ENCODE results near the gene FAM184A. TPM values are rescaled to one million over a fixed set of nuclear protein-coding genes. Genes with fewer than 3 reads are reported as not detected.

Gene FAM184A
- total and polyA plus RNA-seq, 2 experiments from 2014 or later: 0.25 TPM; not detected in 1

GRCh38 chr6:119052292-119052889 is 26.1 kb downstream of the FAM184A start:
- WGBS, 2 experiments (ENCODE audit: low coverage in 1 of 2, low lambda C conversion rate in 2 of 2, missing lambda C conversion rate in 2 of 2): 45 to 46% methylated on average over 2 of the region's 2 CpGs
- H3K9me2 ChIP-seq (ENCODE audit: insufficient read depth): no peaks in the 10 kb centered on the region
- H3K36me3 ChIP-seq (ENCODE audit: low read depth): no peaks in the 10 kb centered on the region
- no peaks in the 10 kb centered on the region for H3K79me2 ChIP-seq (ENCODE audit: insufficient read depth)
- DNase-seq: no peak
- no peaks in the 10 kb centered on the region for H3F3A ChIP-seq (ENCODE audit: insufficient read depth)
- TF ChIP-seq EZH2 (IDR thresholded peaks at IDR 0.05; ENCODE audit: insufficient read depth, poor library complexity, severe bottlenecking) (no peak), EZH2phosphoT487 (IDR thresholded peaks at IDR 0.05; ENCODE audit: insufficient read depth, low read depth) (no peak)
- H3K27ac ChIP-seq: no peak overlapping the region
- no peak overlapping the region for H3K9ac ChIP-seq
- H2AFZ ChIP-seq: no peak overlapping the region
- H4K20me1 ChIP-seq (ENCODE audit: insufficient read depth): no peaks in the 10 kb centered on the region
- no peaks in the 10 kb centered on the region for H3K9me3 ChIP-seq (ENCODE audit: low read depth)
- no peak overlapping the region for H3K4me2 ChIP-seq (ENCODE audit: unreplicated experiment)
- in situ Hi-C loops (cut with MboI): no loop called here
- no peaks in the 10 kb centered on the region for H3K4me1 ChIP-seq (ENCODE audit: insufficient read depth)
- H3K4me3 ChIP-seq: no peak overlapping the region
- no peaks in the 10 kb centered on the region for H3K27me3 ChIP-seq (replicated peaks; ENCODE audit: insufficient read depth)

DNA sequence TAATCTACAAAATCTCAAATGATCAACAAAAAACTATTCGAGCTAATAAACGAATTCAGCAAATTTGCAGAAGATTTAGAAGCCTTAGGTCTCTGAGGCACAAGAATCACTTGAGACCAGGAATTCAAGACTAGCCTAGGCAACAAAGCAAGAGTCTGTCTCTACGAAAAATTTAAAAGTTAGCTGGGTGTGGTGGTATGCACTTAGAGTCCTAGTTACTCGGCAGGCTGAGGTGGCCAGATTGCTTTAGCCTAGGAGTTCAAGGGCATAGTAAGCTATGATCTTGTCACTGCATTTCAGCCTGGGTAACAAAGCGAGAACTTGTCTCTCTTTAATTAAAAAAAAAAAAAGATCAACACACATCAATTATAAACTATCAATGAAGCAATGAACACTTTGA is 34.2 kb downstream of the FAM184A start:
- in situ Hi-C loops (cut with MboI): no loop called here
- 48% methylated on average over 5 of the region's 5 CpGs for WGBS, 2 experiments (ENCODE audit: low coverage in 1 of 2, low lambda C conversion rate in 2 of 2, missing lambda C conversion rate in 2 of 2)

GRCh38 chr6:119043783-119044182 is 34.7 kb downstream of the FAM184A start:
- Histone ChIP-seq H3K27me3 (replicated peaks; ENCODE audit: insufficient read depth) (no peaks in the 10 kb centered on the region), H3F3A (ENCODE audit: insufficient read depth) (no peaks in the 10 kb centered on the region), H3K36me3 (ENCODE audit: low read depth) (no peaks in the 10 kb centered on the region), H3K4me2 (ENCODE audit: unreplicated experiment) (no peak overlapping the region), H3K9me2 (ENCODE audit: insufficient read depth) (no peaks in the 10 kb centered on the region), H3K79me2 (ENCODE audit: insufficient read depth) (no peaks in the 10 kb centered on the region), H3K4me3 (no peak overlapping the region), H3K9ac (no peak overlapping the region), H2AFZ (no peak overlapping the region), H3K4me1 (ENCODE audit: insufficient read depth) (no peaks in the 10 kb centered on the region), H3K27ac (no peak overlapping the region), H4K20me1 (ENCODE audit: insufficient read depth) (no peaks in the 10 kb centered on the region), H3K9me3 (ENCODE audit: low read depth) (no peaks in the 10 kb centered on the region)
- no peak for DNase-seq
- TF ChIP-seq EZH2phosphoT487 (IDR thresholded peaks at IDR 0.05; ENCODE audit: insufficient read depth, low read depth) (no peak), EZH2 (IDR thresholded peaks at IDR 0.05; ENCODE audit: insufficient read depth, poor library complexity, severe bottlenecking) (no peak)
- in situ Hi-C loops (cut with MboI): no loop called here

More for the DNA sequence above, 34.2 kb downstream of the FAM184A start:
- Histone ChIP-seq H3K4me1 (ENCODE audit: insufficient read depth) (no peaks in the 10 kb centered on the region), H3K9me2 (ENCODE audit: insufficient read depth) (no peaks in the 10 kb centered on the region), H3K4me3 (no peak overlapping the region), H3K79me2 (ENCODE audit: insufficient read depth) (no peaks in the 10 kb centered on the region), H3K4me2 (ENCODE audit: unreplicated experiment) (no peak overlapping the region), H3K9me3 (ENCODE audit: low read depth) (no peaks in the 10 kb centered on the region), H3K9ac (no peak overlapping the region), H3F3A (ENCODE audit: insufficient read depth) (no peaks in the 10 kb centered on the region), H2AFZ (no peak overlapping the region), H4K20me1 (ENCODE audit: insufficient read depth) (no peaks in the 10 kb centered on the region), H3K27me3 (replicated peaks; ENCODE audit: insufficient read depth) (no peaks in the 10 kb centered on the region), H3K36me3 (ENCODE audit: low read depth) (no peaks in the 10 kb centered on the region), H3K27ac (no peak overlapping the region)
- TF ChIP-seq EZH2 (IDR thresholded peaks at IDR 0.05; ENCODE audit: insufficient read depth, poor library complexity, severe bottlenecking) (no peak), EZH2phosphoT487 (IDR thresholded peaks at IDR 0.05; ENCODE audit: insufficient read depth, low read depth) (no peak)
- no peak for DNase-seq

DNA sequence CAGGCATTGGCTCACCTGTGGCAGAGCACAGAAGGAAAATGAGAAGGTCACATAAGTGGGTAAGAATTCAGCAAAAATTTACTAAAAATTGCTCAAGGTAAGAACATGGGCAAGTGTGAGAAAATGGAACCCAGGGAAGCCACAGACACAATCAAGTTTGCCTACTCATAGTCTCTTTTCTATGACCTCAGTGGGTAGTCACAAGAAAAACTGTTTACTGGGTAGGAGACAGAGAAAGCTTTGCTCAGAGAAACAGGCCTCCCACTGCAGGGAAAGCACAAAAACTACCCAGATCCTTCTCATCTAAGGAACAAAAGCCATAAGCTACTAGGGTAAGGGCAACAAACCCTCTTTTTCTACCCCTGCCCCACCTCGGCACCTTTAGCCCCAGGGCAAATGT is 35.2 kb downstream of the FAM184A start:
- Histone ChIP-seq H3K79me2 (ENCODE audit: insufficient read depth) (no peaks in the 10 kb centered on the region), H3F3A (ENCODE audit: insufficient read depth) (no peaks in the 10 kb centered on the region), H2AFZ (no peak overlapping the region), H3K27me3 (replicated peaks; ENCODE audit: insufficient read depth) (no peaks in the 10 kb centered on the region), H3K9me3 (ENCODE audit: low read depth) (no peaks in the 10 kb centered on the region), H4K20me1 (ENCODE audit: insufficient read depth) (no peaks in the 10 kb centered on the region), H3K9ac (no peak overlapping the region), H3K4me2 (ENCODE audit: unreplicated experiment) (no peak overlapping the region), H3K9me2 (ENCODE audit: insufficient read depth) (no peaks in the 10 kb centered on the region), H3K27ac (no peak overlapping the region), H3K4me1 (ENCODE audit: insufficient read depth) (no peaks in the 10 kb centered on the region), H3K36me3 (ENCODE audit: low read depth) (no peaks in the 10 kb centered on the region), H3K4me3 (no peak overlapping the region)
- DNase-seq: no peak
- WGBS, 2 experiments (ENCODE audit: low coverage in 1 of 2, low lambda C conversion rate in 2 of 2, missing lambda C conversion rate in 2 of 2): 43 to 60% methylated on average over 1 of the region's 1 CpG
- in situ Hi-C loops (cut with MboI): no loop called here
- TF ChIP-seq EZH2 (IDR thresholded peaks at IDR 0.05; ENCODE audit: insufficient read depth, poor library complexity, severe bottlenecking) (no peak), EZH2phosphoT487 (IDR thresholded peaks at IDR 0.05; ENCODE audit: insufficient read depth, low read depth) (no peak)

- Histone ChIP-seq H2AFZ (no peak overlapping the region), H3K27ac (no peak overlapping the region), H3F3A (ENCODE audit: insufficient read depth) (no peaks in the 10 kb centered on the region), H3K4me3 (no peak overlapping the region), H3K9me2 (ENCODE audit: insufficient read depth) (no peaks in the 10 kb centered on the region), H3K27me3 (replicated peaks; ENCODE audit: insufficient read depth) (no peaks in the 10 kb centered on the region), H3K4me2 (ENCODE audit: unreplicated experiment) (no peak overlapping the region), H4K20me1 (ENCODE audit: insufficient read depth) (no peaks in the 10 kb centered on the region), H3K9me3 (ENCODE audit: low read depth) (no peaks in the 10 kb centered on the region), H3K36me3 (ENCODE audit: low read depth) (no peaks in the 10 kb centered on the region), H3K79me2 (ENCODE audit: insufficient read depth) (no peaks in the 10 kb centered on the region), H3K9ac (no peak overlapping the region), H3K4me1 (ENCODE audit: insufficient read depth) (no peaks in the 10 kb centered on the region)
- DNase-seq: no peak
- in situ Hi-C loops (cut with MboI): no loop called here
- TF ChIP-seq EZH2 (IDR thresholded peaks at IDR 0.05; ENCODE audit: insufficient read depth, poor library complexity, severe bottlenecking) (no peak), EZH2phosphoT487 (IDR thresholded peaks at IDR 0.05; ENCODE audit: insufficient read depth, low read depth) (no peak)
- 59% methylated on average over 6 of the region's 6 CpGs for WGBS, 2 experiments (ENCODE audit: low coverage in 1 of 2, low lambda C conversion rate in 2 of 2, missing lambda C conversion rate in 2 of 2)
Measured at GRCh38 chr6:119040636-119041035, 37.8 kb downstream of the FAM184A start.

All from GM23248 (cell line).